GM23338 (cell line): ENCODE results near the gene RPE. TPM values are rescaled to one million over a fixed set of nuclear protein-coding genes. Genes with fewer than 3 reads are reported as not detected.

Experiments
- ATAC-seq: fragments of 200-7000 bp; cut with Tn5 transposase; 3 replicates; pipeline ENCODE4 v1.9.1; 2020
- DNase-seq: peaks from one replicate; pipeline ENCODE4 v3.0.0-alpha.2; 2015; ENCODE audit warnings: low spot score
- H2AFZ ChIP-seq: fragments of 200-600 bp; sonication (generic); 2 replicates; pipeline ENCODE4 v1.8.0; 2016; ENCODE audit warnings: antibody characterized with exemption, mild to moderate bottlenecking, moderate library complexity
- H3F3A ChIP-seq: fragments of 200-600 bp; sonication (generic); replicated peaks from 2 replicates; pipeline ENCODE4 v1.8.0; 2017; ENCODE audit warnings: antibody characterized with exemption, mixed run types, low read depth
- H3K27ac ChIP-seq: fragments of 200-600 bp; sonication (generic); 2 replicates; pipeline ENCODE4 v1.6.1; 2016; ENCODE audit warnings: low read depth
- H3K27me3 ChIP-seq: fragments of 200-600 bp; sonication (generic); 2 replicates; pipeline ENCODE4 v1.8.0; 2016; ENCODE audit warnings: mild to moderate bottlenecking, mixed run types, moderate library complexity; ENCODE audit not compliant: insufficient read depth
- H3K36me3 ChIP-seq: fragments of 200-600 bp; sonication (generic); 2 replicates; pipeline ENCODE4 v1.8.0; 2016; ENCODE audit warnings: mild to moderate bottlenecking; ENCODE audit not compliant: insufficient read depth
- H3K4me1 ChIP-seq: fragments of 200-600 bp; sonication (generic); 2 replicates; pipeline ENCODE4 v1.8.0; 2016; ENCODE audit warnings: mild to moderate bottlenecking, moderate library complexity; ENCODE audit not compliant: insufficient read depth
- H3K4me2 ChIP-seq: fragments of 200-600 bp; sonication (generic); 2 replicates; pipeline ENCODE4 v1.7.1; 2017; ENCODE audit warnings: mixed run types
- H3K4me3 ChIP-seq: fragments of 200-600 bp; sonication (generic); 2 replicates; pipeline ENCODE4 v1.6.1; 2016; ENCODE audit warnings: mixed run types
- H3K79me2 ChIP-seq: fragments of 200-600 bp; sonication (generic); replicated peaks from 2 replicates; pipeline ENCODE4 v1.8.0; 2017; ENCODE audit warnings: mild to moderate bottlenecking; ENCODE audit not compliant: insufficient read depth
- H3K9me2 ChIP-seq: fragments of 200-600 bp; sonication (generic); 2 replicates; pipeline ENCODE4 v1.8.0; 2017; ENCODE audit not compliant: insufficient read depth
- H4K20me1 ChIP-seq: fragments of 200-600 bp; sonication (generic); replicated peaks from 2 replicates; pipeline ENCODE4 v1.8.0; 2017; ENCODE audit warnings: mild to moderate bottlenecking; ENCODE audit not compliant: insufficient read depth
- H3K27ac Mint-ChIP-seq: 2 replicates; pipeline ENCODE4 v1.8.0; 2020; ENCODE audit warnings: inconsistent platforms, mild to moderate bottlenecking, moderate library complexity, mixed read lengths
- H3K27me3 Mint-ChIP-seq: 3 replicates; pipeline ENCODE4 v1.8.0; 2022; ENCODE audit warnings: low read depth, mild to moderate bottlenecking, moderate library complexity, mixed read lengths, inconsistent platforms; ENCODE audit not compliant: insufficient read depth, poor library complexity
- H3K36me3 Mint-ChIP-seq: 3 replicates; pipeline ENCODE4 v1.8.0; 2021; ENCODE audit warnings: low read depth, mild to moderate bottlenecking, inconsistent platforms, moderate library complexity, mixed read lengths
- H3K4me1 Mint-ChIP-seq: 3 replicates; pipeline ENCODE4 v1.8.0; 2020; ENCODE audit warnings: mild to moderate bottlenecking, inconsistent platforms, mixed read lengths
- H3K4me3 Mint-ChIP-seq: 3 replicates; pipeline ENCODE4 v1.8.0; 2021; ENCODE audit warnings: moderate library complexity, mild to moderate bottlenecking, inconsistent platforms, mixed read lengths
- H3K9me3 Mint-ChIP-seq: 3 replicates; pipeline ENCODE4 v1.8.0; 2020; ENCODE audit warnings: moderate library complexity, mild to moderate bottlenecking, inconsistent platforms, mixed read lengths
- CREB1 ChIP-seq: fragments of 250-450 bp; sonication (Bioruptor Pico); IDR thresholded peaks from 2 replicates; pipeline ENCODE4 v1.5.0; 2020; ENCODE audit warnings: low read depth, mild to moderate bottlenecking, moderate library complexity
- CTCF ChIP-seq, 2 experiments: fragments of 200-600 bp in 1 of 2; sonication (generic) in 1 of 2; conservative IDR thresholded peaks; 2 replicates each; pipeline versions ENCODE4 v1.5.1 to v1.6.1; 2016 to 2017; ENCODE audit warnings: antibody characterized with exemption in 2 of 2, low read depth in 2 of 2, mild to moderate bottlenecking in 2 of 2, moderate library complexity in 1 of 2
- EZH2 ChIP-seq: fragments of 200-600 bp; sonication (generic); IDR thresholded peaks from one replicate; pipeline ENCODE4 v1.8.0; 2017; ENCODE audit warnings: antibody characterized with exemption, mild to moderate bottlenecking, low read depth; ENCODE audit not compliant: unreplicated experiment
- EZH2phosphoT487 ChIP-seq: fragments of 200-600 bp; sonication (generic); IDR thresholded peaks from one replicate; pipeline ENCODE4 v1.8.1; 2018; ENCODE audit warnings: antibody characterized with exemption; ENCODE audit not compliant: unreplicated experiment
- JUNB ChIP-seq: IDR thresholded peaks from one replicate; pipeline ENCODE4 v1.6.1; 2016; ENCODE audit warnings: antibody characterized with exemption; ENCODE audit not compliant: unreplicated experiment
- REST ChIP-seq: IDR thresholded peaks from one replicate; pipeline ENCODE4 v1.6.1; 2018; ENCODE audit warnings: antibody characterized with exemption; ENCODE audit not compliant: unreplicated experiment
- STAT1 ChIP-seq: IDR thresholded peaks from one replicate; pipeline ENCODE4 v1.6.1; 2016; ENCODE audit warnings: antibody characterized with exemption; ENCODE audit not compliant: unreplicated experiment
- ZNF462 ChIP-seq: fragments of 250-450 bp; sonication (Bioruptor Pico); IDR thresholded peaks from 2 replicates; pipeline ENCODE4 v1.5.0; 2020; ENCODE audit warnings: mild to moderate bottlenecking, moderate library complexity
- polyA plus RNA-seq: library from polyadenylated mRNA; unstranded; fragments of >200 nt; fragmentation: Nextera tagmentation; extraction: Ambion mirVana; gene quantifications from 2 replicates; pipeline ENCODE4 v1.2.1, GENCODE V29; 2016
- total RNA-seq: library from RNA; depleted of rRNA; stranded (reverse); fragments of >200 nt; shearing (Covaris generic); gene quantifications from 2 replicates; pipeline ENCODE4 v1.2.3, GENCODE V29; 2014

RPE gene
- total and polyA plus RNA-seq, 2 experiments from 2014 or later = 43.1 to 79.1 TPM

GRCh38 chr2:209976698-209977385 is 25.6 kb upstream of the RPE start:
- DNase-seq = no peak
- Histone ChIP-seq H3K36me3 (no peaks in the 10 kb centered on the region), H3F3A (no peaks in the 10 kb centered on the region), H3K27me3 (no peaks in the 10 kb centered on the region), H2AFZ (no peak overlapping the region), H4K20me1 (no peaks in the 10 kb centered on the region), H3K79me2 (no peaks in the 10 kb centered on the region), H3K9me2 (no peaks in the 10 kb centered on the region), H3K4me3 (no peak overlapping the region), H3K4me1 (no peaks in the 10 kb centered on the region), H3K4me2 (no peak overlapping the region), H3K27ac (no peak overlapping the region)
- H3K27ac Mint-ChIP-seq = no peak overlapping the region
- H3K4me3 Mint-ChIP-seq = no peak overlapping the region
- TF ChIP-seq JUNB (no peak), CREB1 (CRISPR knock-in tag) (no peak), CTCF (conservative IDR thresholded peaks at IDR 0.05; ENCODE audit: low read depth in 2 of 2) (no peak), STAT1 (no peak), ZNF462 (CRISPR knock-in tag) (no peak), EZH2 (no peak), REST (no peak), EZH2phosphoT487 (no peak)
- no peaks in the 10 kb centered on the region for H3K27me3 Mint-ChIP-seq
- ATAC-seq = no peak
- no peaks in the 10 kb centered on the region for H3K36me3 Mint-ChIP-seq
- H3K9me3 Mint-ChIP-seq = no peaks in the 10 kb centered on the region
- H3K4me1 Mint-ChIP-seq = no peaks in the 10 kb centered on the region
